SK-N-SH (cell line): ENCODE results near the gene IQSEC3. TPM values are rescaled to one million over a fixed set of nuclear protein-coding genes. Genes with fewer than 3 reads are reported as not detected.

Experiments
- CTCF ChIA-PET: fragments of 300-600, 350-600 bp; formaldehyde crosslinking; extraction: SDS; loops from one replicate; lab custom pipeline; 2021; lab: Yijun Ruan, JAX
- POLR2A ChIA-PET: fragments of 350-600 bp; sonication (Branson Sonifier 250); formaldehyde crosslinking; extraction: SDS; loops from one replicate; lab custom pipeline; 2020; ENCODE audit warnings: antibody characterized with exemption, inconsistent platforms; lab: Yijun Ruan, JAX
- DNase-seq: peaks from one replicate; pipeline ENCODE4 v3.0.0; 2012
- H2AFZ ChIP-seq: fragments of 200-600 bp; sonication (generic); 2 replicates; pipeline ENCODE4 v1.8.1; 2016; ENCODE audit warnings: antibody characterized with exemption, mild to moderate bottlenecking, low read depth
- H3F3A ChIP-seq: fragments of 200-600 bp; sonication (generic); replicated peaks from 2 replicates; pipeline ENCODE3; 2016; ENCODE audit warnings: antibody characterized with exemption, mild to moderate bottlenecking; ENCODE audit not compliant: insufficient read depth
- H3K27ac ChIP-seq, 2 experiments: fragments of 200-500 bp in 1 of 2; fragments of 200-600 bp in 1 of 2; sonication (Bioruptor generic) in 1 of 2; sonication (generic), shearing (Covaris generic) in 1 of 2; 2 replicates each; pipeline versions ENCODE4 v1.5.1 to v1.6.1; 2014 to 2016; ENCODE audit warnings: low read depth in 2 of 2, inconsistent platforms in 1 of 2, low read length in 1 of 2, mild to moderate bottlenecking in 1 of 2, mixed read lengths in 1 of 2
- H3K27me3 ChIP-seq: fragments of 200-600 bp; sonication (generic), shearing (Covaris generic); 2 replicates; pipeline ENCODE4 v1.6.1; 2016; ENCODE audit warnings: mixed run types; ENCODE audit not compliant: insufficient read depth
- H3K36me3 ChIP-seq, 2 experiments: fragments of 200-500 bp in 1 of 2; fragments of 200-600 bp in 1 of 2; sonication (Bioruptor generic) in 1 of 2; sonication (generic) in 1 of 2; replicated peaks in 1 of 2; 2 replicates each; pipeline versions ENCODE3 to v1.5.1; 2014 to 2016; ENCODE audit warnings: low read length in 1 of 2, mild to moderate bottlenecking in 1 of 2; ENCODE audit not compliant: insufficient read depth in 2 of 2, control insufficient read depth in 1 of 2
- H3K4me1 ChIP-seq, 2 experiments: fragments of 200-500 bp in 1 of 2; fragments of 200-600 bp in 1 of 2; sonication (Bioruptor generic) in 1 of 2; sonication (generic), shearing (Covaris generic) in 1 of 2; 2 replicates each; pipeline versions ENCODE4 v1.5.1 to v1.6.1; 2014 to 2016; ENCODE audit warnings: low read depth in 1 of 2, low read length in 1 of 2, mixed run types in 1 of 2; ENCODE audit not compliant: insufficient read depth in 2 of 2, control insufficient read depth in 1 of 2
- H3K4me2 ChIP-seq: fragments of 200-600 bp; sonication (generic), shearing (Covaris generic); 2 replicates; pipeline ENCODE4 v1.6.1; 2017; ENCODE audit warnings: mixed run types
- H3K4me3 ChIP-seq, 2 experiments: fragments of 200-500 bp in 1 of 2; fragments of 200-600 bp in 1 of 2; sonication (Bioruptor generic) in 1 of 2; sonication (generic), shearing (Covaris generic) in 1 of 2; 2 replicates each; pipeline versions ENCODE4 v1.5.1 to v1.8.1; 2014 to 2016; ENCODE audit warnings: low read depth in 2 of 2, inconsistent platforms in 1 of 2, low read length in 1 of 2, mild to moderate bottlenecking in 1 of 2, mixed read lengths in 1 of 2, moderate library complexity in 1 of 2
- H3K79me2 ChIP-seq: fragments of 200-600 bp; sonication (generic); 2 replicates; pipeline ENCODE4 v1.8.1; 2017; ENCODE audit warnings: mild to moderate bottlenecking; ENCODE audit not compliant: insufficient read depth
- H3K9ac ChIP-seq: fragments of 200-600 bp; sonication (generic); 2 replicates; pipeline ENCODE4 v1.6.1; 2017; ENCODE audit warnings: mixed run types
- H3K9me2 ChIP-seq: fragments of 200-600 bp; sonication (generic); 2 replicates; pipeline ENCODE4 v1.6.1; 2017; ENCODE audit warnings: mixed run types
- H3K9me3 ChIP-seq: fragments of 200-600 bp; sonication (generic); 2 replicates; pipeline ENCODE4 v1.6.1; 2017; ENCODE audit warnings: mixed run types, mild to moderate bottlenecking, moderate library complexity
- H4K20me1 ChIP-seq: fragments of 200-600 bp; sonication (generic); 2 replicates; pipeline ENCODE4 v1.6.1; 2017; ENCODE audit warnings: mild to moderate bottlenecking, mixed run types; ENCODE audit not compliant: insufficient read depth
- ELF1 ChIP-seq: IDR thresholded peaks from 2 replicates; pipeline ENCODE4 v1.4.0; 2012
- EP300 ChIP-seq, 2 experiments: IDR thresholded peaks; 2 replicates each; pipeline versions ENCODE4 v1.4.0 to v1.6.1; 2012; ENCODE audit warnings: borderline replicate concordance in 1 of 2, low read depth in 1 of 2, low read length in 1 of 2
- EZH2phosphoT487 ChIP-seq: fragments of 200-600 bp; sonication (generic); IDR thresholded peaks from 2 replicates; pipeline ENCODE4 v1.6.1; 2017; ENCODE audit warnings: low read depth, mixed run types, mild to moderate bottlenecking, antibody characterized with exemption, moderate library complexity, borderline replicate concordance
- FOSL2 ChIP-seq: IDR thresholded peaks from 2 replicates; pipeline ENCODE4 v1.4.0; 2012; ENCODE audit warnings: low read depth, mild to moderate bottlenecking, moderate library complexity, borderline replicate concordance
- GATA2 ChIP-seq: sonication (generic); formaldehyde crosslinking; IDR thresholded peaks from 2 replicates; pipeline ENCODE4 v1.5.0; 2020; ENCODE audit warnings: mild to moderate bottlenecking, missing genetic modification reagents
- MEF2A ChIP-seq: IDR thresholded peaks from 2 replicates; pipeline ENCODE4 v1.4.0; 2012; ENCODE audit warnings: low read depth, borderline replicate concordance
- MXI1 ChIP-seq: IDR thresholded peaks from 2 replicates; pipeline ENCODE4 v1.6.1; 2012; ENCODE audit warnings: mild to moderate bottlenecking, low read depth, low read length, improper control_type of control experiment
- NFIC ChIP-seq: IDR thresholded peaks from 2 replicates; pipeline ENCODE4 v1.4.0; 2012; ENCODE audit warnings: borderline replicate concordance
- NRF1 ChIP-seq: IDR thresholded peaks from 2 replicates; pipeline ENCODE4 v1.6.1; 2012; ENCODE audit warnings: low read depth, mild to moderate bottlenecking, low read length
- POLR2AphosphoS5 ChIP-seq: IDR thresholded peaks from 2 replicates; pipeline ENCODE4 v1.6.1; 2012; ENCODE audit warnings: low read depth, low read length
- RCOR1 ChIP-seq: fragments of 150-350 bp; IDR thresholded peaks from 2 replicates; pipeline ENCODE4 v1.6.1; 2017; ENCODE audit warnings: antibody characterized with exemption, low read length
- SIN3A ChIP-seq: IDR thresholded peaks from 2 replicates; pipeline ENCODE4 v1.6.1; 2012; ENCODE audit warnings: low read depth, mild to moderate bottlenecking, low read length, moderate library complexity, borderline replicate concordance
- SMC3 ChIP-seq: IDR thresholded peaks from 2 replicates; pipeline ENCODE4 v1.6.1; 2012; ENCODE audit warnings: low read depth, low read length, improper control_type of control experiment
- WGBS: methylation state at CpG from one replicate; pipeline ENCODE4 v1.1.6; 2017; ENCODE audit warnings: low lambda C conversion rate; 5-methylcytosine and 5-hydroxymethylcytosine counted together
- polyA plus RNA-seq, 3 experiments: library from polyadenylated mRNA; depleted of rRNA; stranded (reverse); fragments of >200 nt; gene quantifications; 2 replicates each; pipeline ENCODE4 v1.2.3, GENCODE V29; 2012
- TF ChIP-seq, protein P1 (sequence below): IDR thresholded peaks from 2 replicates; pipeline ENCODE4; 2012
- TF ChIP-seq, protein P2 (sequence below): fragments of 200-600 bp; sonication (generic); IDR thresholded peaks from 2 replicates; pipeline ENCODE4 v1.6.1; 2017; ENCODE audit warnings: antibody characterized with exemption, mild to moderate bottlenecking, moderate library complexity
- TF ChIP-seq, protein P3 (sequence below): fragments of 150-350 bp; IDR thresholded peaks from 2 replicates; pipeline ENCODE4 v1.6.1; 2017; ENCODE audit warnings: antibody characterized with exemption, low read length, low read depth, borderline replicate concordance

Gene IQSEC3
- polyA plus RNA-seq, 1 of the 3 experiments (the other 2 are of a cell fraction): 0.02 TPM

DNA sequence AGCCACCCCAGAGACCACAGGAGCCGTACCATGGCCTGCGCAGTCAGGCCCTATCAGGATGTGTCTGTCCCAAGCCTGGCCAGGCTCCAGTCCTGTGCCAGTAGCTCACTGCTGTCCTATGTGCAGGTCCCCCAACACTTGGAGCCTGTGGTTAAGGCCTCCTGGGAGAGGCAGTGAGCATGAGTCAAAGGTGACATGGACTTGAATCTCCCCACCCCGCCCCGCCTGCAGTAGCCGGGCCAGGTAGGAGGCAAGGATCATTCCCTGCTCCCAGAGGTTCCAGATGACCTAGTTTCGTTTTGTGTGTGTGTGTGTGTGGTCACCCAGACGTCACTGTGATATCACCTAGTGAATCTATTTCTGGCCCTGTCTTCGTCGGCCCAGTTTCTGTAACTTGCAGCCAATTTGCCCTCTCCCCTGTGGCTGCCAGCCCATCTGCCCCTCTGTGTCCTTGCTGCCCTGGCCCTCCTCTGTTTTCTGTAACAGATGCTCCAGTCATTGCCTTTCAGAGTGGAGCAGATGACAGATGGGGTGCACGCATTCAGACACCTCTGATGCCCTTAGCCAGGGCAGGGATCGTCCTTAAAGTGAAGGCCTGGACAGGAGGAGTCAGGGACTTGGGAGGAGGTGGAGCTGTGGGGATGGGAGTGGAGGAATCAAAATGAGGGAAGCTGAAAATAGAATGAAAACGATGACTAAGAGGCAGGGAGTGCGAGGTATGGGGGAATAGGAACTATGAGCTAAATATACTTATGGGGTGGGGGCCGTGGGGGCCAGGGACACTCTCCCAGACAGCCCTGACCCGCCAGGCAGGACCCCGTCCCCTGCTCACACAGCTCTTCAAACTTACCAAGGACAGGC lies 110.0 kb downstream of the IQSEC3 start:
- Histone ChIP-seq H3K9me2 (no peaks in the 10 kb centered on the region), H3F3A (no peaks in the 10 kb centered on the region), H3K9ac (peak overlapping the region; percentile 65; the same call in 1 of the 2 replicates), H3K9me3 (no peaks in the 10 kb centered on the region), H3K36me3 (no peaks in the 10 kb centered on the region), H2AFZ (peak overlapping the region; percentile 90; the same call in 1 of the 2 replicates), H3K79me2 (no peaks in the 10 kb centered on the region), H3K4me3 (no peak overlapping the region), H3K27ac (peak overlapping the region; percentile 75 to 92), H3K27me3 (no peaks in the 10 kb centered on the region), H3K4me2 (peak overlapping the region; percentile 84), H4K20me1 (no peaks in the 10 kb centered on the region), H3K4me1 (peaks cover 14 to 87% of the 10 kb centered on the region in 2 experiments)
- 21% methylated on average over 11 of the region's 16 CpGs for WGBS
- ChIA-PET CTCF (interaction anchor here (0.8 to 4.7 kb wide), 7 partner anchors 9 to 210 kb away, joined by 3 to 38 read pairs (median 3); no protein-coding TSS in a partner anchor), POLR2A (no interaction called here)
- DNase-seq: peak; percentile 75
- TF ChIP-seq EZH2phosphoT487 (no peak), POLR2AphosphoS5 (no peak), SMC3 (no peak), GATA2 (CRISPR knock-in tag) (no peak), FOSL2 (no peak; the same call in 1 of the 2 replicates), SIN3A (no peak), MEF2A (peak; percentile 78; the same call in 1 of the 2 replicates), NFIC (no peak), MXI1 (peak; percentile 50; the same call in 1 of the 2 replicates), EP300 (IDR thresholded peaks at IDR 0.05; ENCODE audit: borderline replicate concordance in 1 of 2, low read depth in 1 of 2, low read length in 1 of 2) (peak in 1 of 2 experiments; percentile 35; a peak in 2 of 4 replicates), RCOR1 (peak; percentile 66), ELF1 (no peak), NRF1 (no peak)
- TF ChIP-seq, protein P1, sequence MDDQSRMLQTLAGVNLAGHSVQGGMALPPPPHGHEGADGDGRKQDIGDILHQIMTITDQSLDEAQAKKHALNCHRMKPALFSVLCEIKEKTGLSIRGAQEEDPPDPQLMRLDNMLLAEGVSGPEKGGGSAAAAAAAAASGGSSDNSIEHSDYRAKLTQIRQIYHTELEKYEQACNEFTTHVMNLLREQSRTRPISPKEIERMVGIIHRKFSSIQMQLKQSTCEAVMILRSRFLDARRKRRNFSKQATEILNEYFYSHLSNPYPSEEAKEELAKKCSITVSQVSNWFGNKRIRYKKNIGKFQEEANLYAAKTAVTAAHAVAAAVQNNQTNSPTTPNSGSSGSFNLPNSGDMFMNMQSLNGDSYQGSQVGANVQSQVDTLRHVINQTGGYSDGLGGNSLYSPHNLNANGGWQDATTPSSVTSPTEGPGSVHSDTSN: no peak
- TF ChIP-seq, protein P2, sequence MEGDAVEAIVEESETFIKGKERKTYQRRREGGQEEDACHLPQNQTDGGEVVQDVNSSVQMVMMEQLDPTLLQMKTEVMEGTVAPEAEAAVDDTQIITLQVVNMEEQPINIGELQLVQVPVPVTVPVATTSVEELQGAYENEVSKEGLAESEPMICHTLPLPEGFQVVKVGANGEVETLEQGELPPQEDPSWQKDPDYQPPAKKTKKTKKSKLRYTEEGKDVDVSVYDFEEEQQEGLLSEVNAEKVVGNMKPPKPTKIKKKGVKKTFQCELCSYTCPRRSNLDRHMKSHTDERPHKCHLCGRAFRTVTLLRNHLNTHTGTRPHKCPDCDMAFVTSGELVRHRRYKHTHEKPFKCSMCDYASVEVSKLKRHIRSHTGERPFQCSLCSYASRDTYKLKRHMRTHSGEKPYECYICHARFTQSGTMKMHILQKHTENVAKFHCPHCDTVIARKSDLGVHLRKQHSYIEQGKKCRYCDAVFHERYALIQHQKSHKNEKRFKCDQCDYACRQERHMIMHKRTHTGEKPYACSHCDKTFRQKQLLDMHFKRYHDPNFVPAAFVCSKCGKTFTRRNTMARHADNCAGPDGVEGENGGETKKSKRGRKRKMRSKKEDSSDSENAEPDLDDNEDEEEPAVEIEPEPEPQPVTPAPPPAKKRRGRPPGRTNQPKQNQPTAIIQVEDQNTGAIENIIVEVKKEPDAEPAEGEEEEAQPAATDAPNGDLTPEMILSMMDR: no peak
- TF ChIP-seq, protein P3, sequence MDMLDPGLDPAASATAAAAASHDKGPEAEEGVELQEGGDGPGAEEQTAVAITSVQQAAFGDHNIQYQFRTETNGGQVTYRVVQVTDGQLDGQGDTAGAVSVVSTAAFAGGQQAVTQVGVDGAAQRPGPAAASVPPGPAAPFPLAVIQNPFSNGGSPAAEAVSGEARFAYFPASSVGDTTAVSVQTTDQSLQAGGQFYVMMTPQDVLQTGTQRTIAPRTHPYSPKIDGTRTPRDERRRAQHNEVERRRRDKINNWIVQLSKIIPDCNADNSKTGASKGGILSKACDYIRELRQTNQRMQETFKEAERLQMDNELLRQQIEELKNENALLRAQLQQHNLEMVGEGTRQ: no peak
